ENCODE measurements around the gene TUT4.

TUT4 gene

GRCh38 chr1:52552505-52553361 lies at the start of gene TUT4:
TUT4 (minus strand) TSS chr1:52553092; CDS start chr1:52526280, 26,812 bp downstream.
- Mint-ChIP-seq H3K4me3 (no peak within 1 kb of the TSS), H3K9me3 (no peaks in the 10 kb centered on the region), H3K27ac (no peak within 1 kb of the TSS), H3K36me3 (peaks cover 5% of the 10 kb centered on the region), H3K4me1 (peaks cover 35% of the 10 kb centered on the region), H3K27me3 (no peaks in the 10 kb centered on the region)
- peak; percentile 81 for ATAC-seq

GRCh38 chr1:52601991-52602855 lies 49.3 kb upstream of the TUT4 start, which contains the start of gene GPX7:
GPX7 (plus strand) TSS chr1:52602371; CDS start chr1:52602410, 39 bp downstream.
- peak within 1 kb of the TSS; percentile 90 for H3K27ac Mint-ChIP-seq
- peaks cover 14% of the 10 kb centered on the region for H3K36me3 Mint-ChIP-seq
- H3K4me3 Mint-ChIP-seq: peak within 1 kb of the TSS; percentile 83
- H3K27me3 Mint-ChIP-seq: no peaks in the 10 kb centered on the region
- H3K4me1 Mint-ChIP-seq: peaks cover 63% of the 10 kb centered on the region
- H3K9me3 Mint-ChIP-seq: no peaks in the 10 kb centered on the region
- peak; percentile 68 for ATAC-seq

- peak overlapping the region; percentile 77 for H3K4me3 Mint-ChIP-seq
- H3K9me3 Mint-ChIP-seq: no peaks in the 10 kb centered on the region
- no peaks in the 10 kb centered on the region for H3K27me3 Mint-ChIP-seq
- no peak for ATAC-seq
- H3K36me3 Mint-ChIP-seq: peaks cover 14% of the 10 kb centered on the region
- H3K4me1 Mint-ChIP-seq: peaks cover 56% of the 10 kb centered on the region
- H3K27ac Mint-ChIP-seq: peak overlapping the region; percentile 90
Observed at GRCh38 chr1:52601519-52601918, 48.6 kb upstream of the TUT4 start.

GRCh38 chr1:52600533-52601179 lies 47.8 kb upstream of the TUT4 start:
- Mint-ChIP-seq H3K4me1 (peaks cover 48% of the 10 kb centered on the region), H3K27me3 (no peaks in the 10 kb centered on the region), H3K4me3 (no peak overlapping the region), H3K9me3 (no peaks in the 10 kb centered on the region), H3K27ac (no peak overlapping the region), H3K36me3 (peaks cover 8% of the 10 kb centered on the region)
- ATAC-seq: no peak

GRCh38 chr1:52599236-52599635 lies 46.3 kb upstream of the TUT4 start:
- no peaks in the 10 kb centered on the region for H3K27me3 Mint-ChIP-seq
- no peak overlapping the region for H3K4me3 Mint-ChIP-seq
- no peaks in the 10 kb centered on the region for H3K9me3 Mint-ChIP-seq
- no peak overlapping the region for H3K27ac Mint-ChIP-seq
- peaks cover 48% of the 10 kb centered on the region for H3K4me1 Mint-ChIP-seq
- ATAC-seq: no peak
- peaks cover 5% of the 10 kb centered on the region for H3K36me3 Mint-ChIP-seq

GRCh38 chr1:52598729-52599128 lies 45.8 kb upstream of the TUT4 start:
- no peaks in the 10 kb centered on the region for H3K27me3 Mint-ChIP-seq
- ATAC-seq: no peak
- no peak overlapping the region for H3K4me3 Mint-ChIP-seq
- no peaks in the 10 kb centered on the region for H3K9me3 Mint-ChIP-seq
- peaks cover 47% of the 10 kb centered on the region for H3K4me1 Mint-ChIP-seq
- no peaks in the 10 kb centered on the region for H3K36me3 Mint-ChIP-seq
- H3K27ac Mint-ChIP-seq: no peak overlapping the region

GRCh38 chr1:52597912-52598311 lies 45.0 kb upstream of the TUT4 start:
- Mint-ChIP-seq H3K36me3 (no peaks in the 10 kb centered on the region), H3K27ac (no peak overlapping the region), H3K4me1 (peaks cover 47% of the 10 kb centered on the region), H3K4me3 (no peak overlapping the region), H3K9me3 (no peaks in the 10 kb centered on the region), H3K27me3 (no peaks in the 10 kb centered on the region)
- no peak for ATAC-seq

GRCh38 chr1:52595061-52595460 lies 42.2 kb upstream of the TUT4 start:
- ATAC-seq: no peak
- no peak overlapping the region for H3K4me3 Mint-ChIP-seq
- no peaks in the 10 kb centered on the region for H3K36me3 Mint-ChIP-seq
- H3K9me3 Mint-ChIP-seq: no peaks in the 10 kb centered on the region
- peak overlapping the region; percentile 2 for H3K27ac Mint-ChIP-seq
- H3K4me1 Mint-ChIP-seq: peaks cover 40% of the 10 kb centered on the region
- no peaks in the 10 kb centered on the region for H3K27me3 Mint-ChIP-seq

GRCh38 chr1:52593495-52593894 lies 40.6 kb upstream of the TUT4 start:
- no peaks in the 10 kb centered on the region for H3K9me3 Mint-ChIP-seq
- peak overlapping the region; percentile 85 for H3K27ac Mint-ChIP-seq
- H3K4me1 Mint-ChIP-seq: peaks cover 51% of the 10 kb centered on the region
- H3K27me3 Mint-ChIP-seq: no peaks in the 10 kb centered on the region
- H3K36me3 Mint-ChIP-seq: no peaks in the 10 kb centered on the region
- ATAC-seq: no peak
- no peak overlapping the region for H3K4me3 Mint-ChIP-seq

GRCh38 chr1:52592637-52593323 lies 39.9 kb upstream of the TUT4 start:
- Mint-ChIP-seq H3K4me3 (peak overlapping the region; percentile 7), H3K27me3 (no peaks in the 10 kb centered on the region), H3K27ac (peak overlapping the region; percentile 85), H3K36me3 (no peaks in the 10 kb centered on the region), H3K9me3 (no peaks in the 10 kb centered on the region), H3K4me1 (peaks cover 49% of the 10 kb centered on the region)
- ATAC-seq: no peak

GRCh38 chr1:52590266-52590665 lies 37.4 kb upstream of the TUT4 start:
- no peaks in the 10 kb centered on the region for H3K27me3 Mint-ChIP-seq
- no peaks in the 10 kb centered on the region for H3K36me3 Mint-ChIP-seq
- peaks cover 47% of the 10 kb centered on the region for H3K4me1 Mint-ChIP-seq
- H3K27ac Mint-ChIP-seq: no peak overlapping the region
- no peaks in the 10 kb centered on the region for H3K9me3 Mint-ChIP-seq
- no peak overlapping the region for H3K4me3 Mint-ChIP-seq
- ATAC-seq: no peak

GRCh38 chr1:52588535-52588934 lies 35.6 kb upstream of the TUT4 start:
- peak; percentile 54 for ATAC-seq
- no peaks in the 10 kb centered on the region for H3K36me3 Mint-ChIP-seq
- no peak overlapping the region for H3K27ac Mint-ChIP-seq
- H3K27me3 Mint-ChIP-seq: no peaks in the 10 kb centered on the region
- H3K9me3 Mint-ChIP-seq: no peaks in the 10 kb centered on the region
- H3K4me3 Mint-ChIP-seq: no peak overlapping the region
- H3K4me1 Mint-ChIP-seq: peaks cover 30% of the 10 kb centered on the region

GRCh38 chr1:52588027-52588426 lies 35.1 kb upstream of the TUT4 start:
- H3K4me1 Mint-ChIP-seq: peaks cover 25% of the 10 kb centered on the region
- no peak overlapping the region for H3K27ac Mint-ChIP-seq
- no peaks in the 10 kb centered on the region for H3K9me3 Mint-ChIP-seq
- H3K27me3 Mint-ChIP-seq: no peaks in the 10 kb centered on the region
- H3K36me3 Mint-ChIP-seq: no peaks in the 10 kb centered on the region
- H3K4me3 Mint-ChIP-seq: no peak overlapping the region
- ATAC-seq: no peak

GRCh38 chr1:52585474-52585873 lies 32.6 kb upstream of the TUT4 start:
- H3K4me1 Mint-ChIP-seq: peaks cover 14% of the 10 kb centered on the region
- H3K9me3 Mint-ChIP-seq: no peaks in the 10 kb centered on the region
- H3K27me3 Mint-ChIP-seq: no peaks in the 10 kb centered on the region
- ATAC-seq: no peak
- no peak overlapping the region for H3K4me3 Mint-ChIP-seq
- H3K36me3 Mint-ChIP-seq: no peaks in the 10 kb centered on the region
- H3K27ac Mint-ChIP-seq: no peak overlapping the region

All from stimulated activated memory B cell treated with anti-CD40 and anti-IgM and Interleukin-4, amounts not matched to agents 10 μg/mL and 1 μg/mL and 100 μg/mL, for 72 hours (primary cell).